Gastrocnemius medialis (tissue), 4 donors: ENCODE measurements around the gene IL5RA. TPM values are rescaled to one million over a fixed set of nuclear protein-coding genes. Genes with fewer than 3 reads are reported as not detected.

ENCODE experiments used
- ATAC-seq, 2 donors: fragments of 150-250 bp; one replicate each; pipeline ENCODE4 v1.9.1; 2016
- DNase-seq, 2 donors: peaks; one replicate each; pipeline ENCODE4 v3.0.0-alpha.2; 2019
- H3K27ac ChIP-seq, 4 donors: fragments of 200-600 bp; sonication (generic); 1 replicate in 1 of 4; 2 replicates in 3 of 4; pipeline ENCODE4 v1.5.1; 2016 to 2018; ENCODE audit warnings: mild to moderate bottlenecking in 2 of 4, moderate library complexity in 1 of 4
- H3K27me3 ChIP-seq, 3 donors: fragments of 200-600 bp; sonication (generic) in 2 of 3; 1 replicate in 1 of 3; 2 replicates in 2 of 3; pipeline versions ENCODE4 v1.5.1 to v1.6.0; 2016 to 2019; ENCODE audit warnings: mild to moderate bottlenecking in 1 of 3, moderate library complexity in 1 of 3
- H3K36me3 ChIP-seq, 2 donors: fragments of 200-600 bp; sonication (generic) in 1 of 2; one replicate each; pipeline ENCODE4 v1.5.1; 2017 to 2018
- H3K4me1 ChIP-seq, 2 donors: fragments of 200-600 bp; sonication (generic) in 1 of 2; one replicate each; pipeline ENCODE4 v1.5.1; 2016 to 2017; ENCODE audit warnings: mild to moderate bottlenecking in 2 of 2
- H3K4me3 ChIP-seq, 4 donors: fragments of 200-600 bp; sonication (generic) in 3 of 4; 1 replicate in 1 of 4; 2 replicates in 3 of 4; pipeline ENCODE4 v1.5.1; 2016 to 2019; ENCODE audit warnings: mild to moderate bottlenecking in 2 of 4
- H3K9me3 ChIP-seq, 3 donors: fragments of 200-600 bp; sonication (generic) in 2 of 3; 1 replicate in 1 of 3; 2 replicates in 2 of 3; pipeline ENCODE4 v1.5.1; 2016 to 2019
- CTCF ChIP-seq, 5 experiments: fragments of 450-650 bp in 3 of 5; fragments of 200-600 bp in 2 of 5; sonication (generic) in 2 of 5; IDR thresholded peaks in 4 of 5; conservative IDR thresholded peaks in 1 of 5; 1 replicate in 4 of 5; 2 replicates in 1 of 5; pipeline ENCODE4 v1.5.1; 2016 to 2019; ENCODE audit warnings: antibody characterized with exemption in 5 of 5, mild to moderate bottlenecking in 3 of 5, moderate library complexity in 3 of 5
- POLR2A ChIP-seq, 2 donors: fragments of 450-650 bp; IDR thresholded peaks; one replicate each; pipeline ENCODE4 v1.6.1; 2017; ENCODE audit warnings: antibody characterized with exemption in 2 of 2, mild to moderate bottlenecking in 2 of 2, moderate library complexity in 2 of 2
- in situ Hi-C, 4 donors: fragments of 200-750 bp; cut with MboI; loops; one replicate each; pipeline versions ENCODE4 v1.15.0 to v1.8.0; 2017; ENCODE audit warnings: low sequenced_read_pairs in 4 of 4
- intact Hi-C: fragments of 100-400 bp; cut with DNase I; formaldehyde crosslinking; loops from one replicate; pipeline ENCODE4 v1.15.1; 2023; ENCODE audit warnings: low total_unique reads
- total RNA-seq, 4 donors: library from RNA; depleted of rRNA; stranded (reverse); fragments of >200 nt; gene quantifications; one replicate each; pipeline versions ENCODE4 v1.1.0 to v1.2.3, GENCODE V29; 2016

Gene IL5RA
- total RNA-seq, 4 donors from 2014 or later, result not detected

- no peaks in the 10 kb centered on the region for H3K9me3 ChIP-seq
- H3K4me3 ChIP-seq, result no peak overlapping the region
- H3K36me3 ChIP-seq, result no peaks in the 10 kb centered on the region
- no peak for ATAC-seq
- intact Hi-C loops, result no loop called here
- in situ Hi-C loops, result no loop called here
- TF ChIP-seq CTCF (IDR thresholded peaks at IDR 0.05 in 4 of 5, conservative IDR thresholded peaks at IDR 0.05 in 1 of 5) (no peak), POLR2A (IDR thresholded peaks at IDR 0.05) (no peak)
- H3K27me3 ChIP-seq, result no peaks in the 10 kb centered on the region
- no peak overlapping the region for H3K27ac ChIP-seq
- no peak for DNase-seq
- no peaks in the 10 kb centered on the region for H3K4me1 ChIP-seq
Measured at GRCh38 chr3:3119393-3119851, 9.2 kb upstream of the IL5RA start.

GRCh38 chr3:3117651-3118050, 7.5 kb upstream of the IL5RA start:
- Histone ChIP-seq H3K27me3 (no peaks in the 10 kb centered on the region), H3K4me1 (no peaks in the 10 kb centered on the region), H3K9me3 (no peaks in the 10 kb centered on the region), H3K4me3 (no peak overlapping the region), H3K27ac (no peak overlapping the region), H3K36me3 (no peaks in the 10 kb centered on the region)
- in situ Hi-C loops, result no loop called here
- ATAC-seq (no peak), DNase-seq (no peak)
- intact Hi-C loops, result no loop called here
- no peak for TF ChIP-seq CTCF (IDR thresholded peaks at IDR 0.05 in 4 of 5, conservative IDR thresholded peaks at IDR 0.05 in 1 of 5)
- no peak for TF ChIP-seq POLR2A (IDR thresholded peaks at IDR 0.05)

GRCh38 chr3:3113042-3113709, 3.0 kb upstream of the IL5RA start:
- DNase-seq, result no peak
- Histone ChIP-seq H3K27me3 (no peaks in the 10 kb centered on the region), H3K4me1 (no peaks in the 10 kb centered on the region), H3K36me3 (no peaks in the 10 kb centered on the region), H3K27ac (no peak overlapping the region), H3K4me3 (no peak overlapping the region), H3K9me3 (no peaks in the 10 kb centered on the region)
- no peak for ATAC-seq
- intact Hi-C loops (no loop called here), in situ Hi-C loops (no loop called here)
- no peak for TF ChIP-seq CTCF (IDR thresholded peaks at IDR 0.05 in 4 of 5, conservative IDR thresholded peaks at IDR 0.05 in 1 of 5)
- no peak for TF ChIP-seq POLR2A (IDR thresholded peaks at IDR 0.05)

GRCh38 chr3:3110749-3111361, 681 bp upstream of the IL5RA start:
- intact Hi-C loops (no loop called here), in situ Hi-C loops (no loop called here)
- H3K4me1 ChIP-seq, result no peaks in the 10 kb centered on the region
- ATAC-seq, result no peak
- no peak overlapping the region for H3K27ac ChIP-seq
- H3K4me3 ChIP-seq, result no peak overlapping the region
- DNase-seq, result no peak
- TF ChIP-seq POLR2A (IDR thresholded peaks at IDR 0.05), result no peak
- no peak for TF ChIP-seq CTCF (IDR thresholded peaks at IDR 0.05 in 4 of 5, conservative IDR thresholded peaks at IDR 0.05 in 1 of 5)
- no peaks in the 10 kb centered on the region for H3K27me3 ChIP-seq
- H3K36me3 ChIP-seq, result no peaks in the 10 kb centered on the region
- no peaks in the 10 kb centered on the region for H3K9me3 ChIP-seq
